ENCODE measurements around the gene TMIE. TPM values are rescaled to one million over a fixed set of nuclear protein-coding genes. Genes with fewer than 3 reads are reported as not detected.

TMIE gene
- total and polyA plus RNA-seq, 2 of the 8 experiments (the other 6 are each of a cell fraction or from before 2014, with no cell fraction given): 0.45 to 0.67 TPM

GRCh38 chr3:46693038-46693891 is 7.9 kb upstream of the TMIE start, which contains the start of gene ALS2CL (continued):
- TF ChIP-seq EZH2 (IDR thresholded peaks at IDR 0.05; ENCODE audit: low read depth, low read length, severe bottlenecking): peak; percentile 52
